ENCODE measurements around the gene HMG20A.

- TF ChIP-seq CTCF (IDR thresholded peaks at IDR 0.05) (no peak), POLR2A (IDR thresholded peaks at IDR 0.05) (no peak)
These were observed 53.8 kb downstream of the HMG20A start for GRCh38 chr15:77474310-77474988.

All from adrenal gland (tissue), 5 donors.